HL-60 (cell line): ENCODE data around the gene UNC80.

Experiments used
- DNase-seq, 2 experiments: peaks; one replicate each; pipeline ENCODE4 v3.0.0-alpha.2; 2010 to 2020; ENCODE audit warnings: low read depth in 1 of 2, low spot score in 1 of 2
- H3K27ac ChIP-seq: fragments of 250-450 bp; sonication (Bioruptor Pico); replicated peaks from 2 replicates; pipeline ENCODE4 v1.5.1; 2020; ENCODE audit warnings: mild to moderate bottlenecking, moderate library complexity
- H3K27me3 ChIP-seq: fragments of 250-450 bp; sonication (Bioruptor Pico); 2 replicates; pipeline ENCODE4 v1.5.1; 2021; ENCODE audit warnings: mild to moderate bottlenecking, moderate library complexity; ENCODE audit not compliant: insufficient read depth, poor library complexity, severe bottlenecking
- H3K4me3 ChIP-seq: replicated peaks from 2 replicates; pipeline ENCODE4 v1.5.1; 2011; ENCODE audit warnings: mild to moderate bottlenecking, control low read depth, low read length; ENCODE audit not compliant: insufficient read depth
- CTCF ChIP-seq: IDR thresholded peaks from one replicate; pipeline ENCODE4 v1.5.1; 2011; ENCODE audit warnings: low read length, control low read depth, inconsistent platforms; ENCODE audit not compliant: insufficient read depth
- GABPA ChIP-seq: IDR thresholded peaks from 2 replicates; pipeline ENCODE4 v1.6.1; 2012; ENCODE audit warnings: low read depth
- POLR2AphosphoS5 ChIP-seq: IDR thresholded peaks from 2 replicates; pipeline ENCODE4 v1.6.1; 2012; ENCODE audit warnings: low read depth
- REST ChIP-seq: IDR thresholded peaks from 2 replicates; pipeline ENCODE4 v1.6.1; 2012; ENCODE audit warnings: low read depth; ENCODE audit not compliant: insufficient replicate concordance
- SPI1 ChIP-seq: IDR thresholded peaks from 2 replicates; pipeline ENCODE4 v1.6.1; 2012; ENCODE audit warnings: low read depth, mild to moderate bottlenecking, borderline replicate concordance

The UNC80 gene

GRCh38 chr2:209768557-209768956, 3.1 kb upstream of the UNC80 start:
- H3K4me3 ChIP-seq: no peak overlapping the region
- DNase-seq: no peak
- no peak overlapping the region for H3K27ac ChIP-seq
- no peak for TF ChIP-seq SPI1
- no peak for TF ChIP-seq POLR2AphosphoS5
- TF ChIP-seq CTCF: no peak
- no peak for TF ChIP-seq REST
- no peak for TF ChIP-seq GABPA
- peaks cover 11% of the 10 kb centered on the region for H3K27me3 ChIP-seq

- no peak for DNase-seq
- peaks cover 15% of the 10 kb centered on the region for H3K27me3 ChIP-seq
- H3K27ac ChIP-seq: no peak overlapping the region
- TF ChIP-seq CTCF (no peak), SPI1 (no peak), GABPA (no peak), REST (no peak), POLR2AphosphoS5 (no peak)
- H3K4me3 ChIP-seq: no peak overlapping the region
Measured at GRCh38 chr2:209772290-209772685, 656 bp downstream of the UNC80 start.

- H3K27me3 ChIP-seq: peaks cover 15% of the 10 kb centered on the region
- H3K4me3 ChIP-seq: no peak overlapping the region
- no peak for TF ChIP-seq GABPA
- no peak for TF ChIP-seq POLR2AphosphoS5
- TF ChIP-seq CTCF: no peak
- no peak for TF ChIP-seq SPI1
- TF ChIP-seq REST: no peak
- no peak overlapping the region for H3K27ac ChIP-seq
- DNase-seq: no peak
Measured at GRCh38 chr2:209773377-209773776, 1.7 kb downstream of the UNC80 start.
